Ecto neural progenitor cell (in vitro differentiated cells): ENCODE data around the gene HOXC4.
"Not testable (repeated sequence)": the region's sequence is repeated elsewhere in the genome, so short reads cannot be mapped to it uniquely, and the experiment has no call there.

Experiments
- DNase-seq: peaks from one replicate; pipeline ENCODE4 v3.0.0-alpha.2; 2018; ENCODE audit warnings: low spot score

The HOXC4 gene

DNA sequence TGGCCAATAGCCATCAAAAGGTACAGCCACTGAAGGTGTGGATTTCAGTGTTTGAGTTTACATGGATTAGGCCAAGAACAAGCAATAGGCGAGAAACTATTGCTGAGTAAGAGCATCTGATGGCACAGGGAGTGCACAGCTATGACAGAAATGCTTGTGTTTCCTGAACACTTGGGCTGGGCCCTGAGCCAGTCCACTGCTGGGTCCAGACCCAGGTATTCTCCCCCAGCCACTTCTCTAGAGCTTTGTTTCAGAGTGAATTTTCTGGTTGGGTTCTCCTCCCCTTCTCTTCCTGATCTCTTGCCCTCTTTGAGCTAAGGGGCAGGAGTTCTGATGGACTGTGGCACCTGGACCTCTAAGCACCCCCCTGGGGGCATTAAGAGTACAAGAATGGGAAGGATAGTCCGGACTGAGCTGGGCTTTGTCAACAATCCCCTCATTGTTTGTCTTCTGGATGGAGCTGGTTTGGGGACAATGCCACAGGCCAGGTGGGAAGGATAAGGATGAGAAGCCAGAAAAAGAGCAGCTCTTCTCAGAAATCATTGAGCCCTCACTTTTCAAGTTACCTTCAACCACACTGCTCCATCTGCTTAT is 12.4 kb upstream of the HOXC4 start:
- no peak for DNase-seq

DNA sequence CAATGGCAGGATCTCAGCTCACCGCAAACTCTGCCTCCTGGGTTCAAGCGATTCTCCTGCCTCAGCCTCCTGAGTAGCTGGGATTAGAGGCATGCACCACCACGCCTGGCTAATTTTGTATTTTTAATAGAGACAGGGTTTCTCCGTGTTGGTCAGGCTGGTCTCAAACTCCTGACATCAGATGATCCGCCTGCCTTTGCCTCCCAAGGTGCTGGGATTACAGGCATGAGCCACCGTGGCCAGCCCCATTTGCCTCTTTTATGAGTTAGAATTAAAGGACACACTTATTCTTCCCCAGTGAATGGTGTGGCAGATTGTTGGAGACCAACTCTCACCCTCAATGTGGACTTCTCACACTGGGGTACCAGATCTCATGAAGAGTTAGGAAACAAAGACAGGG is 11.6 kb upstream of the HOXC4 start:
- not testable (repeated sequence) for DNase-seq

GRCh38 chr12:54042970-54043853 is 10.4 kb upstream of the HOXC4 start:
- DNase-seq = no peak

DNA sequence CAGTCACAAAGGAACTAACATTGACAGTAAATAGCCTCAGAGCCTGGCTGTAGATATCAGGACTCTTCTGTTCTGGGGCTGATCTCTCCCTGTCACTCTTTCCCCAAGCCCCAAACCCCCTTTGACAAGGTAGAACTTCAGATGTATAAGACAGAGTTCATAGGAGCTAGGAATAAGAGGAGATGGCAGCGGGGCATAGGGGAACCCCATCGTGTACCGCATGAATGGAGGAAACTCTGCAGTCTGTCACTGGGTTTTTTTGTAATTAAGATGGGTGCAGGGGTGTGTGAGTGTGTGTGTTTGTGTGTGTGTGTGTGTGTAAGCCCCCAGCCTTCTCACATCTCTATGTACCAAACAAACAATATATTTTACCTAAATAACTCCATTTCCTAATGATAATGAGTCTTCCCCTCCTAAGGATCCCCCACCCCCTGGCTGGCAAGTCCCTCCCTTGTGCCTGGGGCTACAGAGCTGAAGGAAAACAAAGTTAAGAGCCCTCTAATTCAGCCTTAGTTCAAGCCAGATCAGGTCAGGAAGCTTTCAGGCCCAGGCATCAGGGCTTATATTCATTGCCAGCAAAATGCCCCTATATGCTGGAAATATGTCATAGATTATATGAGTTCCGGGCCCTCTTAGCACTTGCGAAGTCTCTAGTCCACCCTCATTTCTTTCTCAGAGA is 9.1 kb upstream of the HOXC4 start:
- no peak for DNase-seq

GRCh38 chr12:54045401-54045800 is 8.2 kb upstream of the HOXC4 start:
- no peak for DNase-seq

GRCh38 chr12:54045868-54046521 is 7.6 kb upstream of the HOXC4 start:
- DNase-seq = no peak

- DNase-seq = no peak
Measured at GRCh38 chr12:54046809-54047159, 6.9 kb upstream of the HOXC4 start.

DNA sequence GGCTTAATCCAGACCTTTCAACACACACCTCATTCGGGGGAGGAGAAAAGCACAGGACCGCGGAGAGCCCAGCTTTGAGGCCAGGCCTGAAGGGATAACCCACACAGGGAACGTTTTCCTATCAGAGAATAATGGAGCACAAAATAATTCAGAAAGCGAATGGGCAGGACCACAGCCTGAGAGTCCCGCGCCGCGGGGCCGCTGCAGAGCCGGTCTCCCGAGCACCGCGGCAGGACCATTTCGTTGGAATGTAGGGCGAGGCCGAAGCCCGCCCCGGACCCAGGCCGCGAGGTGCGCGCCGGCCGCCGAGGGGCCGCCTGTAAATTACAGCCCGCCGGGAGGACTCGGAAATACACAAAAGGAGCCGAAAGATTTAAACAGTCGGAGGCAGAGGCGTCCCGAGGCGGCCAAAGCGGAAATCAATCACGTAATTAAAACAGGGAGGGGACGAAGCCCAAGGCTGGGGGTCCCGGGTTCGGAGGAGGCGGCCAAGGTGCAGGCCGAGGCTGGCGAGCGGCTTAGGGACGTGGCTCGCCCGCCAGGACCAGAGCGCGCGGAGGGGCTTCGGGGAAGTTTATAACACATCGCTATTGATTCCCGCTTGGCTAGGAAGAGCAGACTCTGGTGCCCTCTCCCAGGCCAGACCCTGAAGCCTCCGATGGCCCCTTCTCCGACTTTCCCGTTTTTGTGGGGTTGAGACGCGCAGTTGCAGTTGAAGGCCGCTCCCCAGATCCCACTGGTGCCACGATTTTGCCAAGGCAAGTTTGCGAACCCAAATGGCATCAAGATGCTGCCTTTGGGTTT is 6.3 kb upstream of the HOXC4 start:
- peak; percentile 72 for DNase-seq

- DNase-seq = no peak
Measured at GRCh38 chr12:54047964-54048303, 5.7 kb upstream of the HOXC4 start.

GRCh38 chr12:54048406-54049093 is 5.1 kb upstream of the HOXC4 start:
- no peak for DNase-seq

GRCh38 chr12:54049108-54049507 is 4.5 kb upstream of the HOXC4 start:
- DNase-seq = no peak

DNA sequence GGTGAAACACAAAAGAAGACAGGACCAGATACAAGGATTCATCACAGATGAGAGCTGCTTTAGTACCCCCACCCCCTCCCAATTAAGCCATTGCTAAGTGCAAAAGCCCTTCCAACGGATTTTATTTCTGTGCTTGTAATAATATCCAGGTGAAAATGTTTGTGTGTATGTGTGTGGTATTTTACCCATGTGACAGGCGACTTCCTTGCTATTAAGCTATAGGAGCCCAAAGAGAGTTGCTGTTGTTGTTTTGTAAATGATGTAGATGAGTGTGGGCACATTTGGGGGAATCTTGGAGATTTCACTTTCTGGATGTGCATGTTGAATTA is 3.2 kb upstream of the HOXC4 start:
- no peak for DNase-seq

DNA sequence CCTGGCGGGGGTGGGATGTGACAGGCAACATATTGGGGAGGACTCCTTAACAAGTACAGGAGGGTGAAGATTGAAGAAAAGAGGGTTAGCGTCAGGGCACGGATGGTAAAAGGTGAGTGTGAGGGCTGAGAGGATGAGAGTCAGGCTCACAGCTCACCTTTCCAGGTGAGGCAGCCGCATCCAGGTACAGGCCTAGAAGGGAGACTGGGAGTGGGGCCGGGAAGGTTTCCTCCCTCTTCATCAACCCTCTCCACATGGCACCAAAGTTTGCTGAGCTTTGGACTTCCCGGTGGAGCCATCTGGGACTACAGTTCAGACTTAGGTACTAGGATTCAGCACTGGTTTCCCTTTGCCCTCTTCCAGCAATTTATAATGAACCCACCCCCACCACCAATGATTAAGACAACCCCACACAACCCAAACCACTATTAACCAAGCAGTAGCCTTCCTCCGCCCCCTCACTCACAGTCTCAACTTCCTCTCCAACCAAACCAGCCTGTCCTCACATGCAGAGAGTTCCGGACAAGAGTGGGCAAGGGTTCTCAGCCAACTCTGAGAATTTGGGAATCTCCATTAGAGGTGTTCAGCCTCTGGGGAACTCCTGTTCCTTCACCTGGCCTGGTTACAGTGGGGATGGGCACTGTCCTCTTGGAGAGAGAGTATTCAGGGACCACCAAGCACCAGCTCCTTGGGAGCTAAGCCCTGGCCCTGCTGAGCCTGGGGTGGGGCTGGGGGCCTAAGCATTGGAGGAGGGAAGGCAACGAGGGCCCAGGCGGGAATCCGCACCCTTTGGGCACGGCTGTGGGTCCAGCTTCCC is 2.4 kb upstream of the HOXC4 start:
- DNase-seq = no peak

GRCh38 chr12:54051874-54052437 is 1.7 kb upstream of the HOXC4 start:
- no peak for DNase-seq

GRCh38 chr12:54052438-54053002 is 1.1 kb upstream of the HOXC4 start:
- DNase-seq = no peak

DNA sequence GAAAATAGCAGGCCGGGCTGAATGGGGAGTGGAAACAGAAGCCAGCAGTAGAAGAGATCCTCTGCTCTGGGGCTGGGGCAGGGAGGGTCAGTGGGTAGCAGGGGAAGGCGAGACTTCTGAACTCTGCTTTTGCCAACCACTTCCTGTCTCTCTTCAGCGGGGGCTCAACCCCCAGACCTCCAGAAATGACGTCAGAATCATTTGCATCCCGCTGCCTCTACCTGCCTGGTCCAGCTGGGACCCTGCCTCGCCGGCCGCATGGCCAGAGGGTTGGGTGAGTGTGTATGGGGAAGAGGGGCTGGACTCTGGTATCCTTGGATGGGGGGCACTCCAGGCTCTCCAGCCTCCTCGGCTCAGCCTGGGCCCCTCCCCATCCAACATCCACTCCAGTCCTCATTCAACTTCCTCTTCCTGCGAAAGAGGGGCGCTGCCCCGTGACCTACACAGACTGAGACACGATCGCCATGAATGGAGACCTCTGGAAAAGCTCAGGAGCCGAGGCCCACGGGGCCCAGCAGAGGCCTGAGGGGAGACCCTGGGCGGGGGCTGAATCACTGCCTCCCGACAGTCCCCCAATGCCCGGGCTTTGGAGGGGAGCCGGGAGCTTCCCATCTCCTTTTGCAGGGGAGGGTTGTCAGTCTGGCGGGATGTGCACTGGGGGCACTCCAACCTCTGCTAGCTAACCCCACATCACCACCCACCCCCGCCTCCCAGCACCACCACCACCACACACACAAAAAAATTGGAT is 458 bp upstream of the HOXC4 start:
- DNase-seq = peak; percentile 63

DNA sequence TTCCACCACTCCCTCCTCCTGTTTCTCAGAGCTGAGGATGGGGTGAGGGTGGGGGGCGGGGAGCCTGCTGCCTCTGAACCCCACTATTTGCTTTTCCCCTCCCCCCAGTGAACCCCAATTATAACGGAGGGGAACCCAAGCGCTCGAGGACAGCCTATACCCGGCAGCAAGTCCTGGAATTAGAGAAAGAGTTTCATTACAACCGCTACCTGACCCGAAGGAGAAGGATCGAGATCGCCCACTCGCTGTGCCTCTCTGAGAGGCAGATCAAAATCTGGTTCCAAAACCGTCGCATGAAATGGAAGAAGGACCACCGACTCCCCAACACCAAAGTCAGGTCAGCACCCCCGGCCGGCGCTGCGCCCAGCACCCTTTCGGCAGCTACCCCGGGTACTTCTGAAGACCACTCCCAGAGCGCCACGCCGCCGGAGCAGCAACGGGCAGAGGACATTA is 1.1 kb downstream of the HOXC4 start:
- no peak for DNase-seq

DNA sequence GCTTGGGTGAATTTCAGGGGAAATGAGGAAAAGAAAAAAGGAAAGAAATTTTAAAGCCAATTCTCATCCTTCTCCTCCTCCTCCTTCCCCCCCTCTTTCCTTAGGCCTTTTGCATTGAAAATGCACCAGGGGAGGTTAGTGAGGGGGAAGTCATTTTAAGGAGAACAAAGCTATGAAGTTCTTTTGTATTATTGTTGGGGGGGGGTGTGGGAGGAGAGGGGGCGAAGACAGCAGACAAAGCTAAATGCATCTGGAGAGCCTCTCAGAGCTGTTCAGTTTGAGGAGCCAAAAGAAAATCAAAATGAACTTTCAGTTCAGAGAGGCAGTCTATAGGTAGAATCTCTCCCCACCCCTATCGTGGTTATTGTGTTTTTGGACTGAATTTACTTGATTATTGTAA is 1.9 kb downstream of the HOXC4 start:
- no peak for DNase-seq

- DNase-seq = no peak
Measured at GRCh38 chr12:54056110-54056509, 2.5 kb downstream of the HOXC4 start.
